ENCODE results near the gene TIMM17A.
A peak's percentile ranks its signal among the peaks of the same experiment; 100 is the strongest.

- TF ChIP-seq CTCF (IDR thresholded peaks at IDR 0.05; ENCODE audit: borderline replicate concordance, extremely low read depth, low read length, poor library complexity, severe bottlenecking) (peak; percentile 7), EZH2 (IDR thresholded peaks at IDR 0.05; ENCODE audit: borderline replicate concordance, low read depth, low read length, severe bottlenecking) (no peak)
Measured at GRCh38 chr1:201982623-201983379, 27.5 kb downstream of the TIMM17A start, which contains the start of gene RNPEP.
